ENCODE measurements around the gene SMIM13. TPM values are rescaled to one million over a fixed set of nuclear protein-coding genes. Genes with fewer than 3 reads are reported as not detected.
A peak's percentile ranks its signal among the peaks of the same experiment; 100 is the strongest.

SMIM13 gene
- total RNA-seq, 1 donor = 2.2 TPM

GRCh38 chr6:11120271-11121005 lies 26.8 kb downstream of the SMIM13 start:
- no peak for DNase-seq (ENCODE audit: low read depth in 2 of 3, low spot score in 2 of 3)

GRCh38 chr6:11121851-11122250 lies 28.2 kb downstream of the SMIM13 start:
- no peak for DNase-seq (ENCODE audit: low read depth in 2 of 3, low spot score in 2 of 3)

DNA sequence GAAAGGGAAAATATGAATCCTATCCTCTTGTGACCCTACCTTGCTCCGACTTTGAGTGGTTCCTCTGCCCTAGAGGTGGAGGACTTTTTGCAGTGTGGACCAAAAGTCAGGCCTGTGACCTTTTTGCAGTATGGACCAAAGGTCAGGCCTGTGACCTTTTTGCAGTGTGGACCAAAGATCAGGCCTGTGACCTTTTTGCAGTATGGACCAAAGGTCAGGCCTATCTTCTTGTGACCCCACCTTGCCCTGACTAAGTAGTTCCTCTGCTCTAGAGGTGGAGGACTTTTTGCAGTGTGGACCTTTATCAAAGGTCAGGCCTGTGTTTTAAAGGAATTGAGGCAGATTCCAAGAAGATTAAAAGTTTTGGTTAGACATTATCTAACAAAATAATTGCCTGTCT lies 28.7 kb downstream of the SMIM13 start:
- no peak for DNase-seq (ENCODE audit: low read depth in 2 of 3, low spot score in 2 of 3)

- no peak for DNase-seq (ENCODE audit: low read depth in 2 of 3, low spot score in 2 of 3)
Observed at GRCh38 chr6:11123978-11124377, 30.3 kb downstream of the SMIM13 start.

DNA sequence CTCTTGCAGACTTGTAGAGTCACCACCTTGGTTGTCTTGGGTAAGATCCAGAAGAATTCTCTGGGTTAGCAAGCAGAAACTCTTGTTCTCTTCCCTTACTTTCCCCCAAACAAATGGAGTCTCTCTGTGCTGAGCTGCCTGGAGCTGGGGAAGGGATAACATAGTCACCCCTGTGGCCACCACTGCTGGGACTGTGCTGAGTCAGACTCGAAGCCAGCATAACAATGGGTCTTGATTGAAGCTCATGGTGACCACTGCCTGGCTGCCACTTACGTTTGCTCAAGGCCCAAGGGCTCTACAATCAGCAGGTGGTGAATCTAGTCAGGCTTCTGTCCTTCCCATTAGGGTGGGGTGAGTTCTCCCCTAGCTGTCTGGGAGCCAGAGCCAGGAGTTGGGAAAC lies 33.2 kb downstream of the SMIM13 start:
- no peak for DNase-seq (ENCODE audit: low read depth in 2 of 3, low spot score in 2 of 3)

GRCh38 chr6:11128608-11129007 lies 35.0 kb downstream of the SMIM13 start:
- DNase-seq (ENCODE audit: low read depth in 2 of 3, low spot score in 2 of 3) = no peak

- no peak for DNase-seq (ENCODE audit: low read depth in 2 of 3, low spot score in 2 of 3)
Observed at GRCh38 chr6:11129908-11130565, 36.4 kb downstream of the SMIM13 start.

- no peak for DNase-seq (ENCODE audit: low read depth in 2 of 3, low spot score in 2 of 3)
Observed at GRCh38 chr6:11130605-11131004, 37.0 kb downstream of the SMIM13 start.

DNA sequence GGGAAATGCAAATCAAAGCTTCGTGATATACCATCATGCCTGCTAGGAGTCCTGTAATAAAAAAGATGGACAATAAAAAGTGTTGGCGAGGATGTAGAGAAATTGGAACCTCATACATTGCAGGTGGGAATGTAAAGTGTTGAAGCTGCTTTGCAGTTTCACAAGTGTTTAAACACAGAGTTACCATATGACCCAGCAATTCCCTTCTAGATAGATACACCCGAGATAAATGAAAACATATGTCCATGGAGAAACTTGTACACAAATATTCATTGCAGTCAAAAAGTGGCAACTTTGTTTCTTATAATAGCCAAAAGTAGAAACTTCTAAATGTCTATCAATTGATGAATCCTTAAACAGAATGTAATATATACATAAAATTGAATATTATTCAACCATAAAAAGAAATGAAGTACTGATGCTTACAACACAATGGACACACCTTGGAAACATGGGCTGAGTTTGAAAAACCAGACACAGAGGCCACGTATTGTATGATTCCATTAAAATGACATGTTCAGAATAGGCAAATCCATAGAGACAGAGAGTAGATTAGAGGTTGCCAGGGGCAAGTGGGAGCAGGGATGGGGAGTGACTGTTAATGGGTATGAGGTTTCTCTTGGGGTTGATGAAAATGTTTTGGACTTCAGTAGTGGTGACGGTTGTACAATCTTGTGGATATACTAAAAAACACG lies 38.7 kb downstream of the SMIM13 start:
- no peak for DNase-seq (ENCODE audit: low read depth in 2 of 3, low spot score in 2 of 3)

DNA sequence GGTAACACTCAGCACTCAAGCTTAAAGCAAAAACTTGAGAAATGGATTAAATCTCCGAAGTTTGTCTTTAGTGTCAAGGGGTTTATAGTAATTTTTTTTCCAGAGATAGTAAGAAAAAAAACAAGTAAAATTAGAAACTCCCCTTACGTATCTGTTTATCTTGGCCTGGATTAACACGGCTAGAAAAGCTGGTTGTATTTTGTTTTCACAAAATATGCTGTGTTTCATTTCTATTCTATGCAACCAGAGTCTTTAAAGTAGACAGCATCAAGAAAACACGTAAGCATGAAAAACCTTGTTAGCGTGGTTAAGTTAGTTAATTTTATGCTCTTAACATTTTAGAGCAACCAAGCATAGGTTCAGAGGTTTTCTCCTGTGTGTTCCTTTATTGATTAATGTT lies 39.6 kb downstream of the SMIM13 start:
- DNase-seq (ENCODE audit: low read depth in 2 of 3, low spot score in 2 of 3) = no peak

GRCh38 chr6:11136809-11137208 lies 43.2 kb downstream of the SMIM13 start:
- DNase-seq (ENCODE audit: low read depth in 2 of 3, low spot score in 2 of 3) = no peak

DNA sequence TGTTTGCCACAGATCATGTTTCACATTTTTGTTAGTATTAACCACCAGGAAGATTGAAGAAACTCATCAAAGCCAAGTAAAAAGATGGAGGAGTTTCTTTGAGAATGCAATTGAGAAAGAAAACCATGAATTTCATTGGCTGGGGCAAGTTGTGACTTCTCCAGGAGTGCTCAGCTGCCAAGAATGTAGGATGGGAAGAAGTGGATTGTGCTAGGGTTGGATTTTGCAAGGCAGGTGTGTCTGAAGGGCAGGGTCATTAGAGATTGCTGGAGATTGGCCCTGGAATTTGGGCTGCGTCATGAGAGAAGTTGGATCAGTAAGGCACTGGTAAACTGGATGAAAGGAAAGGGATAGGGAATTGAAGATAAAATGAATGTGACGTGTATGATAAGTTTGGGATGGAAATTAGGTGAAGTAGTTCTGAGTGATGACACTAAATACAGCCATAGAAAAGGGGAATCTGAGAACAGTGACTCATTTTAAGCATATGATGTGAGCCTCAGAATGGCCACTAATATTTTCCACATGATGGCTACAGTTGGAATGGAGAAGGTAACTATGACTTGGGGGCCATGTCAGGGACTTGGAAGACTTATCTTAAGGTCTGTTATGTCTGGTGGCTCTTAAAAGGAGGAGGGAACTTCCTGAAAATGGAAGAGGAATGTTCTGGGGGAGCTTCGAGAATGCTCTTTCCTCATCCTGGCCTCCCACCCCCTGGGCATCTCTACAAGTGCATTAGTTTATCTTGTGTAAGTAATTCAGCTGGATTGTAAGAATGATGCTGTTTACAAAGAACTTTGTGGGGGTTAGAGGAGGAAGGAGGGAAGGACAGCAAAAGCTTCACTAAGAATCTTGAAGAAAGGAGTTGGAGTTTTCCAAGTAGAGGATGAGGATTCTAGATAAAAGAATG lies 45.7 kb downstream of the SMIM13 start:
- DNase-seq (ENCODE audit: low read depth in 2 of 3, low spot score in 2 of 3) = no peak

GRCh38 chr6:11140056-11140455 lies 46.4 kb downstream of the SMIM13 start:
- no peak for DNase-seq (ENCODE audit: low read depth in 2 of 3, low spot score in 2 of 3)

DNA sequence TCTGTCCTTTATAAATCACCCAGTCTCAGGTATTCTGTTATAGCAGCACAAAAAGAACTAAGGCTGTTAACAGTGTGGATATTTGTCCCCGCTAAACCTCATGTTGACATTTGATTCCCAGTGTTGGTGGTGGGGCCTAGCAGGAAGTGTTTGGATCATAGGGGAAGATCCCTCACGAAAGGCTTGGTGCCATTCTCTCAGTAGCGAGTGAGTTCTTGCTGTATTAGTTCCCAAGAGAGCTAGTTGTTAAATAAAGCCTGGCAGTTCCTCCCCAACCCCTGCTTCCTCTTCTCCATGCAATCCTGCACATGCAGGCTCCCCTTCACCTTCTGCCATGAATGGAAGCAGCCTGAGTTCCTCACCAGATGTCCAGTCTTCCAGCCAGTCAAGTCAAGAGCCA lies 47.7 kb downstream of the SMIM13 start:
- no peak for DNase-seq (ENCODE audit: low read depth in 2 of 3, low spot score in 2 of 3)

DNA sequence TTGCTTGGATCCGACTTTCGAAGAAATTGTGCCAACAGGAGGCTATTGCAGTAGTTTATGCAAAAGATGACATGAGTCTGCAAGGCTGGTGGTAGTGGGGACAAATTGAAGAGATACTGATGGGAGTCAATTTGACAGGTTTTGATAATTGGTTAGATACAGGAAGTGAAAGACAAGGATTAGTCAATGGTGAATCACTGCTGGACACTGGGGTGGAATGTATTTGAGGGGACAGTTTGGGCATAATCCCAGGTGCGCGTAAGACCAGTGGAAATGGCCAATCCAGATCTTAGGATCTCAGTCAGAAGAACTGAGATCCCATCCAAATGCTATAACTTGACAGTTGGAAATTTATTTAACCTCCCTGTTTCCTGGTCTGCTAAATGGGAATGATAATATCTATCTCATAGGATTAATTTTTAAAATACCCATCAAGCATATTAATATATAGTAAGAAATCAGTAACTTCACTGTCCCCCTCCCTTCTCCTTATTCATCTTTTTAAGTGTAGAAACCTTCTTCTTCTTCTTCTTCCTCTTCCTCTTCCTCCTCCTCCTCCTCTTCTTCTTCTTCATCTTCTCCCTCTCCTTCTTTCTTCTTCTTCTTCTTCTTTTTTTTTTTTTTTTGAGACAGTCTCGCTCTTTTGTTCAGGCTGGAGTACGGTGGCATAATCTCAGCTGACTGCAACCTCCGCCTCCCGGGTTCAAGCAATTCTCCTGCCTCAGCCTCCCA lies 48.8 kb downstream of the SMIM13 start:
- no peak for DNase-seq (ENCODE audit: low read depth in 2 of 3, low spot score in 2 of 3)

DNA sequence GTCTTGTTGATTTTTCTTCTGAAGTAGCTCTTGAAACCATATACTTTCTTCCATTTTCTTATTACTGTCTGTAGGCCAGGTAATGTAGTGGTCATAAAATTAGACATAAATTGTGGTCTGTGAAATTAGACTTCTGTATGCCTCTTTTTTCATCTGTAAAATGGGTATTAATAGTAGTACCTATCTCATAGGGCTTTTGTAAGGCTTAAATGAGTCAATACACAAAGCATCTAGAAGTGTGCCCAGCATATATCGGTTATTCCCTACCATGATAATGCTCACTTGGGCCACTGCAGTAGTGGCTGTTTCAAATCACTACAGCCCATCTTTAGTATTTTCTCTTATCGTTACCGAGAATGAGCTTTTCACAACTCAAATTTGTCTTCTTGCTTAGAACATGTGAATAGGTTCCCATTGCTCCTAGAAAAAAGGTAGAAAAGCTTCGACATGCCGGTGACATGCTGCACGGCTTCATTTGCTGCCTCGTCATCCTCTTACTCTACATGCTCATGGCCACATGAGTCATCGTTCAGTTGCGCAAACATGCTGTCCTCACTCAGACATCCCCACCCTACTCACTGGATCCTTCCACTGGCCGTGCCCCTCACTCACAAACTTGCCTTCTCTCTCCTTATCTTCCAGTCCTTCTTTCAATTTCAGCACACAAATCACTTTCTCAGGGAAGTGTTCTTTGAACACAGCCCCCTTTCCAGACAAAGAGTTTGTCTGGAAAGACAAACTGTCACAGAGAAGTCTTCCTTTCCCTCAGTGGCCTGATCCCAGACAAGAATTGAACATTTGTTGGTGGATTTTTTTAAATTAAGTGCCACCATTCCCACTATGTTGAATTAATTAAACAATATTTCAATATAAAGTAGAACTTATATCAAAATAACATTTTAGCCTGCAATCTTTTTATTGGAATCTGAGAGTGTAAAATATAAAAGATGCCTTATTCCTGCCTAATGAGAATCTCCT lies 50.0 kb downstream of the SMIM13 start:
- DNase-seq (ENCODE audit: low read depth in 2 of 3, low spot score in 2 of 3) = peak in 2 of 3 donors; percentile 28 to 40

GRCh38 chr6:11144393-11144851 lies 50.8 kb downstream of the SMIM13 start:
- peak; percentile 41 to 73 (median 57) for DNase-seq (ENCODE audit: low read depth in 2 of 3, low spot score in 2 of 3)

DNA sequence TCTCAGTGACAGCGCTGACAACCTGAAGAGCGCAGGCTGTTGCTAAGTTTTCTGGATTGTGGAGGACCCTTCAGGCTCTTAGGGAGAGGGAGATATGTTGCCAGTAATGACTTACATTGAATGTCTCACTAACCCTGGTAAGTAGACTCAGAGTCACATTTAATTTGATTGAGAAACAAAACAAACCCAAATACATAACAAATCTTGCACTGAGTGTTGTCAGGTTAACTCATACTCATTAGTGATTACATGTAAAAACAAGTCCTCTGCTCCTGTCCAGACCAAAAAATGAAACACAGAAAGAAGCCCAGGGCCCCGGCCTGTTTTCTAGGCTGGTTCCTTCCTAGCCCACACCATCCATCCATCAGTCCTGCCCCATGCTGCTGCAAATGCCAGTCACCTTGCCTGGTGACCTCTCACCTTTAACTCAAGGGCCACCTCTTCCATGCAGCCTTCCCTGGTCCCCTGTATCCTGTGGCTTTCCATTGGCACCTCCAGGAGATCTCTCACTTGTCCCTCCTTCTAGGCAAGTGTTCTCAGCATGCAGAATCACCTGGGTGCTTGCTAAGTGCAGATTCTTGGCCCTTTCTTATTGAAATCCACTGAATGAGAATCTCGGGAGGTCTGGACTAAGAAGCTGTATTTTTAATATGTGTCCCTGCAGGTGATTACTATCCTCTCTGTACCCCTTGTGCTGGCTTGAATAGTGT lies 52.6 kb downstream of the SMIM13 start:
- DNase-seq (ENCODE audit: low read depth in 2 of 3, low spot score in 2 of 3) = no peak
